GM12878 (cell line): ENCODE data around the gene PIK3R5. TPM values are rescaled to one million over a fixed set of nuclear protein-coding genes. Genes with fewer than 3 reads are reported as not detected.
A peak's percentile ranks its signal among the peaks of the same experiment; 100 is the strongest.

Experiments
- ATAC-seq: fragments of 200-7000 bp; cut with Tn5 transposase; 3 replicates; pipeline ENCODE4 v1.9.1; 2020; ENCODE audit warnings: mild to moderate bottlenecking, moderate library complexity
- BruUV-seq: library from RNA; stranded (reverse); fragments of 400-500 nt; replicated peaks from 2 replicates; lab custom pipeline; 2021; lab: Mats Ljungman, UMichigan
- CTCF ChIA-PET: fragments of 300-600 bp; sonication (Branson Sonifier 250); formaldehyde crosslinking; extraction: SDS; loops from one replicate; lab custom pipeline; 2021; ENCODE audit warnings: inconsistent platforms; lab: Yijun Ruan, JAX
- POLR2A ChIA-PET: fragments of 350-600 bp; formaldehyde crosslinking; extraction: SDS; loops from one replicate; lab custom pipeline; 2021; ENCODE audit warnings: inconsistent platforms; lab: Charles Lee
- RAD21 ChIA-PET: fragments of 300-600 bp; sonication (Branson Sonifier 250); formaldehyde crosslinking; loops from one replicate; lab custom pipeline; 2023; ENCODE audit warnings: antibody characterized with exemption; ENCODE audit not compliant: unreplicated experiment; lab: Charles Lee
- SMC1A ChIA-PET: fragments of 300-600 bp; sonication (Branson Sonifier 250); formaldehyde crosslinking; loops from one replicate; lab custom pipeline; 2023; ENCODE audit not compliant: unreplicated experiment, uncharacterized antibody; lab: Charles Lee
- DNase-seq: peaks from one replicate; pipeline ENCODE4 v3.0.0-alpha.2; 2011; ENCODE audit warnings: low read depth, low spot score
- FAIRE-seq: peaks from 3 replicates; lab custom pipeline; 2011; peaks lifted over from hg19 to GRCh38; lab: Jason Lieb, UNC
- H2AFZ ChIP-seq: 2 replicates; pipeline ENCODE4 v1.6.0; 2011; ENCODE audit warnings: low read depth, low read length, control low read depth; ENCODE audit not compliant: control insufficient read depth
- H3K27ac ChIP-seq: 2 replicates; pipeline ENCODE4 v1.5.1; 2011; ENCODE audit warnings: control low read depth; ENCODE audit not compliant: control insufficient read depth, insufficient read depth
- H3K27me3 ChIP-seq, 2 experiments: replicated peaks in 1 of 2; 2 replicates each; pipeline versions ENCODE4 v1.6.0 to v1.6.1; 2011; ENCODE audit warnings: low read length in 1 of 2; ENCODE audit not compliant: control insufficient read depth in 2 of 2, insufficient read depth in 2 of 2
- H3K36me3 ChIP-seq, 2 experiments: 2 replicates each; pipeline ENCODE4 v1.5.1; 2011; ENCODE audit warnings: low read length in 1 of 2; ENCODE audit not compliant: control insufficient read depth in 2 of 2, insufficient read depth in 2 of 2
- H3K4me1 ChIP-seq: 2 replicates; pipeline ENCODE4 v1.6.1; 2011; ENCODE audit warnings: mild to moderate bottlenecking, low read length, moderate library complexity, mixed read lengths; ENCODE audit not compliant: control insufficient read depth, insufficient read depth
- H3K4me2 ChIP-seq: 2 replicates; pipeline ENCODE4 v1.6.0; 2011; ENCODE audit warnings: control low read depth; ENCODE audit not compliant: control insufficient read depth, insufficient read depth
- H3K4me3 ChIP-seq: fragments of 200-600 bp; sonication (generic); 2 replicates; pipeline ENCODE4 v1.5.1; 2016
- H3K79me2 ChIP-seq: 2 replicates; pipeline ENCODE4 v1.6.0; 2011; ENCODE audit warnings: low read length; ENCODE audit not compliant: control insufficient read depth, insufficient read depth
- H3K9ac ChIP-seq: 2 replicates; pipeline ENCODE4 v1.8.0; 2011; ENCODE audit warnings: low read length, control low read depth, mixed read lengths; ENCODE audit not compliant: control insufficient read depth, insufficient read depth
- H3K9me3 ChIP-seq: replicated peaks from 3 replicates; pipeline ENCODE4 v1.5.1; 2011; ENCODE audit warnings: mild to moderate bottlenecking, low read length; ENCODE audit not compliant: control insufficient read depth, insufficient read depth
- H4K20me1 ChIP-seq: 2 replicates; pipeline ENCODE4 v1.6.0; 2011; ENCODE audit not compliant: control insufficient read depth, insufficient read depth
- PAX5 ChIP-seq: IDR thresholded peaks from 2 replicates; pipeline ENCODE4 v1.6.1; 2011; ENCODE audit warnings: low read depth, low read length, borderline replicate concordance
- PML ChIP-seq: IDR thresholded peaks from 2 replicates; pipeline ENCODE4 v1.6.1; 2012; ENCODE audit warnings: low read length, inconsistent platforms
- POLR2A ChIP-seq: IDR thresholded peaks from 2 replicates; pipeline ENCODE4 v1.6.1; 2011; ENCODE audit warnings: low read depth, mild to moderate bottlenecking, low read length
- POLR2AphosphoS5 ChIP-seq: IDR thresholded peaks from 2 replicates; pipeline ENCODE4 v1.6.1; 2011; ENCODE audit warnings: mild to moderate bottlenecking, low read length, inconsistent platforms
- WGBS: methylation state at CpG from one replicate; pipeline ENCODE4 v1.1.6; 2016; ENCODE audit warnings: low lambda C conversion rate; ENCODE audit not compliant: insufficient replicate concordance, insufficient coverage; ENCODE audit errors: missing lambda C conversion rate; 5-methylcytosine and 5-hydroxymethylcytosine counted together
- in situ Hi-C: fragments of 300-500 bp; cut with MboI; formaldehyde crosslinking; loops from 9 replicates; pipeline ENCODE4 v1.14.3; 2018; ENCODE audit warnings: mixed read lengths
- intact Hi-C: fragments of 100-400 bp; cut with micrococcal nuclease; formaldehyde crosslinking; loops from one replicate; pipeline ENCODE4 v1.14.2; 2022; ENCODE audit not compliant: unreplicated experiment
- polyA plus RNA-seq, 11 experiments: library from polyadenylated mRNA; depleted of rRNA in 4 of 11; unstranded in 6 of 11; stranded (reverse) in 5 of 11; fragments of >200 nt; fragmentation: Nextera tagmentation in 4 of 11; fragmentation: Illumina TruSeq in 1 of 11; extraction: Ambion mirVana in 4 of 11; extraction: Trizol in 1 of 11; gene quantifications; 1 replicate in 1 of 11; 2 replicates in 10 of 11; pipeline versions ENCODE4 v1.2.1 to v1.2.3, GENCODE V29; 2011 to 2016; ENCODE audit warnings: inconsistent platforms in 2 of 11, missing spikeins in 2 of 11, low read depth in 1 of 11
- total RNA-seq, 4 experiments: library from RNA; depleted of rRNA in 3 of 4; stranded (reverse); fragments of >200 nt in 3 of 4; fragmentation: Illumina TruSeq in 1 of 4; extraction: Trizol in 1 of 4; gene quantifications; 2 replicates each; pipeline versions ENCODE4 v1.2.1 to v1.2.3, GENCODE V29; 2013 to 2021
- TF ChIP-seq, protein P1 (sequence below): IDR thresholded peaks from 2 replicates; pipeline ENCODE4 v1.6.1; 2011; ENCODE audit warnings: borderline replicate concordance, low read depth, mild to moderate bottlenecking, moderate library complexity, low read length; ENCODE audit not compliant: insufficient read depth, poor library complexity, severe bottlenecking

The PIK3R5 gene
- total and polyA plus RNA-seq, 10 of the 15 experiments (the other 5 are each of a cell fraction or from before 2014, with no cell fraction given), result 9.5 to 50.8 (median 35.5) TPM

GRCh38 chr17:8831234-8831849 is 134.2 kb downstream of the PIK3R5 start:
- Histone ChIP-seq H3K9me3 (no peaks in the 10 kb centered on the region; the same call in 2 of the 3 replicates), H3K4me1 (no peaks in the 10 kb centered on the region), H3K36me3 (peaks cover 42 to 63% of the 10 kb centered on the region in 2 experiments), H3K4me2 (no peak overlapping the region), H3K9ac (no peak overlapping the region), H2AFZ (no peak overlapping the region), H3K27me3 (no peaks in the 10 kb centered on the region), H3K27ac (no peak overlapping the region), H3K4me3 (no peak overlapping the region), H4K20me1 (no peaks in the 10 kb centered on the region), H3K79me2 (no peaks in the 10 kb centered on the region)
- WGBS, result 92% methylated on average over 7 of the region's 7 CpGs
- TF ChIP-seq POLR2A (peak; percentile 48; the same call in 1 of the 2 replicates), POLR2AphosphoS5 (peak; percentile 77), PML (0 out of 2 replicates have a peak, but pooled peaks have one; percentile 29), PAX5 (no peak)
- TF ChIP-seq, protein P1, sequence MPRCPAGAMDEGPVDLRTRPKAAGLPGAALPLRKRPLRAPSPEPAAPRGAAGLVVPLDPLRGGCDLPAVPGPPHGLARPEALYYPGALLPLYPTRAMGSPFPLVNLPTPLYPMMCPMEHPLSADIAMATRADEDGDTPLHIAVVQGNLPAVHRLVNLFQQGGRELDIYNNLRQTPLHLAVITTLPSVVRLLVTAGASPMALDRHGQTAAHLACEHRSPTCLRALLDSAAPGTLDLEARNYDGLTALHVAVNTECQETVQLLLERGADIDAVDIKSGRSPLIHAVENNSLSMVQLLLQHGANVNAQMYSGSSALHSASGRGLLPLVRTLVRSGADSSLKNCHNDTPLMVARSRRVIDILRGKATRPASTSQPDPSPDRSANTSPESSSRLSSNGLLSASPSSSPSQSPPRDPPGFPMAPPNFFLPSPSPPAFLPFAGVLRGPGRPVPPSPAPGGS, result peak; percentile 10
- ChIA-PET SMC1A (no interaction called here), POLR2A (interaction anchor here (0.6 kb wide), 1 partner anchor 64 kb away, joined by 4 read pairs; no protein-coding TSS in a partner anchor), CTCF (interaction anchor here (0.7 to 3.1 kb wide), 3 partner anchors 63 to 345 kb away, joined by 3 to 14 read pairs (median 4); no protein-coding TSS in a partner anchor), RAD21 (interaction anchor here (1.2 kb wide), 1 partner anchor 24 kb away, joined by 3 read pairs; no protein-coding TSS in a partner anchor)
- BruUV-seq, result TSS peak; percentile 22
- DNase-seq, result no peak
- FAIRE-seq, result no peak
- intact Hi-C loops, result no loop called here
- ATAC-seq, result no peak
- in situ Hi-C loops, result no loop called here
